Measurements from ENCODE around the gene SIGLECL1. TPM values are rescaled to one million over a fixed set of nuclear protein-coding genes. Genes with fewer than 3 reads are reported as not detected.

SIGLECL1 gene
- total RNA-seq, 4 donors from 2014 or later = not detected

- ATAC-seq (ENCODE audit: low FRiP score) (no peak), DNase-seq (ENCODE audit: low spot score) (no peak)
- TF ChIP-seq CTCF (IDR thresholded peaks at IDR 0.05) = no peak
Observed at GRCh38 chr19:51317376-51317775, 66.5 kb downstream of the SIGLECL1 start.

- ATAC-seq (ENCODE audit: low FRiP score) (no peak), DNase-seq (ENCODE audit: low spot score) (no peak)
- TF ChIP-seq CTCF (IDR thresholded peaks at IDR 0.05) = no peak
Observed at GRCh38 chr19:51317968-51318367, 67.1 kb downstream of the SIGLECL1 start.

Small RNA genes within 50 kb of the gene (small RNA-seq; reads per million reads assigned to genes)
- gene MIR8074 = not detected

Other genes starting within 250 kb of the SIGLECL1 start
- 10 to 100 TPM in 1 of 4 donors, 1 to 10 TPM in 2, not detected in 1; 2.8 to 15.0 (median 3.4) TPM for gene KLK8, start 249.5 kb upstream of the SIGLECL1 start, total RNA-seq
- gene KLK10, start 231.4 kb upstream of the SIGLECL1 start, total RNA-seq = 10 to 100 TPM in 1 of 4 donors, 1 to 10 TPM in 2, not detected in 1; 1.6 to 14.2 (median 9.8) TPM
- 100 to 1,000 TPM in 1 of 4 donors, 10 to 100 TPM in 2, not detected in 1; 21.6 to 116 (median 34.0) TPM for gene KLK11, start 224.5 kb upstream of the SIGLECL1 start, total RNA-seq
- gene KLK12, start 216.1 kb upstream of the SIGLECL1 start, total RNA-seq = not detected
- gene KLK13, start 186.0 kb upstream of the SIGLECL1 start, total RNA-seq = not detected
- not detected for gene KLK14, start 168.2 kb upstream of the SIGLECL1 start, total RNA-seq
- gene CTU1, start 142.7 kb upstream of the SIGLECL1 start, total RNA-seq = 10 to 100 TPM in 2 of 4 donors, 1 to 10 TPM in 2; 7.1 to 14.2 (median 9.5) TPM
- gene SIGLEC9, start 126.2 kb upstream of the SIGLECL1 start, total RNA-seq = 10 to 100 TPM in 3 of 4 donors, 1 to 10 TPM in 1; 3.5 to 25.0 (median 20.4) TPM
- 10 to 100 TPM in 1 of 4 donors, 1 to 10 TPM in 3; 1.9 to 10.7 (median 6.3) TPM for gene SIGLEC7, start 108.8 kb upstream of the SIGLECL1 start, total RNA-seq
- 10 to 100 TPM in 3 of 4 donors, 1 to 10 TPM in 1; 7.1 to 22.3 (median 18.0) TPM for gene CD33, start 26.0 kb upstream of the SIGLECL1 start, total RNA-seq
- gene IGLON5, start 60.6 kb downstream of the SIGLECL1 start, total RNA-seq = 1 to 10 TPM in 3 of 4 donors, not detected in 1; 1.4 to 2.9 (median 1.7) TPM
- 1 to 10 TPM in 2 of 4 donors, under 1 TPM in 2; 0.47 to 1.0 (median 0.98) TPM for gene VSIG10L, start 91.1 kb downstream of the SIGLECL1 start, total RNA-seq
- gene ETFB, start 115.3 kb downstream of the SIGLECL1 start, total RNA-seq = 100 to 1,000 TPM; 136 to 251 (median 166) TPM
- not detected for gene CLDND2, start 117.9 kb downstream of the SIGLECL1 start, total RNA-seq
- gene NKG7, start 121.6 kb downstream of the SIGLECL1 start, total RNA-seq = 1 to 10 TPM in 2 of 4 donors, under 1 TPM in 1, not detected in 1; 0.56 to 4.0 (median 2.6) TPM
- not detected for gene LIM2, start 136.9 kb downstream of the SIGLECL1 start, total RNA-seq
- not detected for gene C19orf84, start 139.5 kb downstream of the SIGLECL1 start, total RNA-seq
- gene SIGLEC10, start 166.6 kb downstream of the SIGLECL1 start, total RNA-seq = 1 to 10 TPM; 1.1 to 3.9 (median 2.8) TPM
- 1 to 10 TPM in 1 of 4 donors, under 1 TPM in 1, not detected in 2; 0.46 to 1.4 TPM for gene SIGLEC8, start 207.4 kb downstream of the SIGLECL1 start, total RNA-seq
- not detected for gene CEACAM18, start 227.5 kb downstream of the SIGLECL1 start, total RNA-seq